ENCODE measurements around the gene C10orf105.

C10orf105 gene

DNA sequence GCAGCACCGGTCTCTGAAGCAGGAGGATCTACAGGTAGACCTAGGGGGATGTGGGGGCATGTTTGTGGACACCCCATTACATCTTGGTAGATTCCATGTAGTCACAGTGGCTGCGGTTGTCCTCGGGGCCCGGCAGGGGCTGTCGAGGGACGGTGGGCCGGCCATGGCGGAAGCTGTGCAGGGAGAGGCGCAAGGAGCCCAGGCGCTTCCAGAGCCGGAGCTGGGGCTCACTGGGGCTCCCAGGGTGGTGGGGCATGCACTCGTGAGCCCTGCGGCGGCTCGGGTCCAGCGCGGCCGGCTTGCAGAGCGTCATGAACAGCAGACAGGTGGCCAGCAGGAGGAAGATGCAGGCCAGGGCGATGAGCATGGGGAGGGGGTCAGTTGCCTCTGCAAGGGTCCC is 3.7 kb downstream of the C10orf105 start:
- Histone ChIP-seq H3K4me3 (no peak overlapping the region), H3K27ac (peak overlapping the region in 1 of 2 donors; percentile 96)
- TF ChIP-seq, protein P1, sequence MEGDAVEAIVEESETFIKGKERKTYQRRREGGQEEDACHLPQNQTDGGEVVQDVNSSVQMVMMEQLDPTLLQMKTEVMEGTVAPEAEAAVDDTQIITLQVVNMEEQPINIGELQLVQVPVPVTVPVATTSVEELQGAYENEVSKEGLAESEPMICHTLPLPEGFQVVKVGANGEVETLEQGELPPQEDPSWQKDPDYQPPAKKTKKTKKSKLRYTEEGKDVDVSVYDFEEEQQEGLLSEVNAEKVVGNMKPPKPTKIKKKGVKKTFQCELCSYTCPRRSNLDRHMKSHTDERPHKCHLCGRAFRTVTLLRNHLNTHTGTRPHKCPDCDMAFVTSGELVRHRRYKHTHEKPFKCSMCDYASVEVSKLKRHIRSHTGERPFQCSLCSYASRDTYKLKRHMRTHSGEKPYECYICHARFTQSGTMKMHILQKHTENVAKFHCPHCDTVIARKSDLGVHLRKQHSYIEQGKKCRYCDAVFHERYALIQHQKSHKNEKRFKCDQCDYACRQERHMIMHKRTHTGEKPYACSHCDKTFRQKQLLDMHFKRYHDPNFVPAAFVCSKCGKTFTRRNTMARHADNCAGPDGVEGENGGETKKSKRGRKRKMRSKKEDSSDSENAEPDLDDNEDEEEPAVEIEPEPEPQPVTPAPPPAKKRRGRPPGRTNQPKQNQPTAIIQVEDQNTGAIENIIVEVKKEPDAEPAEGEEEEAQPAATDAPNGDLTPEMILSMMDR (IDR thresholded peaks at IDR 0.05): no peak
- DNase-seq (ENCODE audit: low spot score): no peak

DNA sequence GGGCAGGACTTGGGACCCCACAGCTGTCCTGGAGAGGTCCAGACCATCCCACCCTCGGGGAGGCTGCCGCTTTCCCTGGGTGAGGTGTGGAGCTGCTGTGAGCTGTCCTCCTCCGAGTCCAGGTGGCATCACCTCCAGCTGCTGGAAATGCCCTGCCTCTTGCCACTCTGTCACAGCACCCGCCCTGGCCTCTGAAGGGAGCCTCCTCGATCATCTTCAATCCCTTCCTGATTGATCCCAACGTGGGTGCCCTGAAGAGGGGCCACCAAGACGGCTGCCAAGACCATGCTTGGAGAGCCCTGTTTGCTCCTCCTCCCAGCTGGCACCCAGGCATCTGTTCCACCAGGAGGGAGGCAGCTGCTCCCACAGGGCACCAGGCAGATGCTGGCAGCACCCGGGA is 4.6 kb downstream of the C10orf105 start:
- no peak for DNase-seq (ENCODE audit: low spot score)
- TF ChIP-seq, protein P1 (IDR thresholded peaks at IDR 0.05): no peak
- H3K27ac ChIP-seq: peak overlapping the region; percentile 81 to 96
- peak overlapping the region; percentile 3 for H3K4me3 ChIP-seq

DNA sequence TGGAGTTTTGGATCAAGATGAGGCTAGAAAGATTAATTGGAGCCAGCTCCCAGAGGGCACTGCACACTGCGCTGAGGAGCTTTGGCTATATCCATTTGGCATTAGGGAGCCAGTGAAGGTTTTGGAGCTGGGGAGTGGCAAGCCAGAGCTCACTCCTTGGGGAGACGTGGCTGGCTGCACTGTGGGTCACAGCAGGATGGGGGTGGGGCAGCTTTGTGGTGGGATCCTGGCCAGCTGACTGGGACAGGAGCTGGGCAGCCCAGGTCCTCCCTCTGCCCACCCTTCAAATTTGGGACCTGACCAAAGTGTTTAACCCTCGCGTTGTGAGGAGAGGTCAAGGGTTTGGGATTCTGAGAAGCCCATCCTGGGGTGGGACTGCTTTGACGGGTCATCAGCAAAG is 5.0 kb downstream of the C10orf105 start:
- Histone ChIP-seq H3K4me3 (peak overlapping the region; percentile 43), H3K27ac (peak overlapping the region; percentile 81 to 96)
- DNase-seq (ENCODE audit: low spot score): no peak
- TF ChIP-seq, protein P1 (IDR thresholded peaks at IDR 0.05): no peak

DNA sequence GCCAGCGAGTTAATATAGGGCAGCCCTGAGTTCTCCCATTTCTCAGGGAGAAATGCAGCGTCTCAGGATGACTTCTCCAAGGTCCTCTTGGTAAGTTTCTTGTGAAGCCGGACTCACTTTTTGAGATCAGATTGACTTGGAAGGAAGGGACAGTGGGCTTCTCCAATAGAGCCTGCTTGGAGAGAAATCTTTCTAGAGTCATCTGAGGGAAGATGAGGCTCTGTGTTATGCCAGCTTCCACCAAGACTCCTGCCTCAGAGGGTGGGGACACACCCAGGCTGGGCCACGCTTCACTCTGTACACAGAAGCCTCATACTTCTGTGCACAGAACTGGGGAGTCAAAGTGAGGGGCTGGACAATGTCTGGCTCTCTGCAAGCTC is 5.6 kb downstream of the C10orf105 start:
- H3K4me3 ChIP-seq: peak overlapping the region; percentile 43
- H3K27ac ChIP-seq: peak overlapping the region; percentile 81 to 96
- DNase-seq (ENCODE audit: low spot score): no peak
- TF ChIP-seq, protein P1 (IDR thresholded peaks at IDR 0.05): no peak

DNA sequence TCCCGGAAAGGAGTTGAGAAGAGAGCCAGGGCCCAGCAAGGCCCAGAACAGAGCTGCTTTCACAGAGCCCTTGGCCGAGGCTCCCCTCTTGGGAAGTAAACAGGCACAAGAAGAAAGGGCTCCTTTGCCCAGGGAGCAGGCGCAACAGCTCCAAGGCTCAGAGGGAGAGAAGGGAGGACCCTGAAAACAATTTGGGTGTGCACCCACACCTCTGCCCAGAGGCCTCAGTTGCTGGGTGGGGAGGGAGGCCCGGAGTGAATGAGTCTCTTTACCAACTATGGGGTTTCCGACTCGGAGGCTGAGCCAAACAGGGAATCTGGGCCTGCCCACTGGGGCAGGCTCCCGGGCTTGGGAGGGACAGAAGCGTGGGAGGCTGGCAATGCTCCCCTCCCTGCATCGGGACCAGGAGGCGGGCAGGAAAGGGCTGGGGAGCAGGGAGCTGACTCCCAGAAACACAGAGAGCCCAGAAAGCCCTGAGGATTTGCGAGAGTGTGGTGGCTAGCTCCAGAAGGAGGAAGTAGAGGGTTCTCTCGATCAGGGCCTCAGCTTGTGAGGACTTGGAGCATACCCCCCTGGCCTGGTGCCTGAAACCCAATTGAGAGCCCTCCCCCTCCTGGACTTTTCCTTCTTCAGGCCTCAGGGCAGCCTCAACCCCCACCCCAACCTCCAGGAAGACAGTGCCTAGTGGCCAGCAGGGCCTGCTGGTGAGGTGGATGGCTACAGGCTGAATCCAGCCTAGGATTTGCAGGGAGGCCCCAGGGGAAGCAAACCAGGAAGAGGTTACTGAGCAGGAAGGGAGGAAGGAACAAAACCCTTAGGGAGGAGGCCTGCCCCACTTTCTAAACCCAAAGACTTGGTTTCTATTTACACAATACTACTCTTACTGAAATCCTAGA is 6.2 kb downstream of the C10orf105 start:
- peak; percentile 96 for DNase-seq (ENCODE audit: low spot score)
- peak overlapping the region; percentile 43 for H3K4me3 ChIP-seq
- TF ChIP-seq, protein P1 (IDR thresholded peaks at IDR 0.05): no peak
- peak overlapping the region; percentile 81 to 96 for H3K27ac ChIP-seq

DNA sequence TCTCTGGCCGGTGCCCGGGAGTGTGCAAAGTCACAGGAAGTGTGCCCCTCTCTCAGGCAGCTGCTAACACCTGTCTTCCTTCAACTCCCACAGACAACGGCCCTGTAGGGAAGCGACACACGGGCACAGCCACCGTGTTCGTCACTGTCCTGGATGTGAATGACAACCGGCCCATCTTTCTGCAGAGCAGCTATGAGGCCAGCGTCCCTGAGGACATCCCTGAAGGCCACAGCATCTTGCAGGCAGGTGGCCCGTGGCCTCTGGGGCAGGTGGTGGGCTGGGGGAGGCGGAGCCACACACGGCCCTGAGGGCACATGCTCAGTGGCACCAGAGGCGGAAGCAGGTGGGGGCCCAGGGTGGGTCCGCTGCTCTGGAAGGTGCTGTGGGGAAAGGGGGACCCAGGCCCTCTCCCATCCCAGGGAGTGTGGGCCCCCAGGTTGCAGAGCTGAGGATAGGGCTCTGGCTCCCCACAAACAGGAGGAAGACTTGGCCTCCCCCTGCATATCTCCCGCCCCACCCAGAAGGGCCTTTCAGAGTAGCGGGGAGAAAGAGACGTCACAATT is 6.9 kb downstream of the C10orf105 start:
- TF ChIP-seq, protein P1 (IDR thresholded peaks at IDR 0.05): no peak
- Histone ChIP-seq H3K4me3 (no peak overlapping the region), H3K27ac (peak overlapping the region; percentile 81 to 96)
- no peak for DNase-seq (ENCODE audit: low spot score)

DNA sequence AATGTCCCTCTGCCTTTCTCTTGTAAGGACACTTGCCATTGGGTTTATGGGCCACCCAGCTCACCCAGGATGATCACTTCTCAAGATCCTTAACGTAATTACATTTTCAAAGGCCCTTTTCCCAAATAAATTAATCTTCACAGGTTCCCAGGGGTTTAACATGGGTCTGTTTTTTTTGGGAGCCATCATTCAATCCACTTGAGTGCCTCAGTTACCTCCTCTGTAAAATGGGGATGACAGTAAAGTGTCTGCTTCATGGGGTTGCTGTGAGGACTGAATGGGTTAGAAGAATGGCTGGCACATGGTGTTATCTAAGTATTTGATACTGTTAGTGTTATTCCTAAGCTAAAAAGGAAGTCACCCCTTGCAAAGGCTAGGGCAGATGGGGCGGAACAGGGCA is 7.4 kb downstream of the C10orf105 start:
- no peak overlapping the region for H3K4me3 ChIP-seq
- H3K27ac ChIP-seq: peak overlapping the region in 1 of 2 donors; percentile 96
- TF ChIP-seq, protein P1 (IDR thresholded peaks at IDR 0.05): no peak
- DNase-seq (ENCODE audit: low spot score): no peak

Measured in coronary artery (tissue), 2 donors.